ENCODE data around the gene DHODH.
"Not testable (repeated sequence)": the region's sequence is repeated elsewhere in the genome, so short reads cannot be mapped to it uniquely, and the experiment has no call there.

Gene DHODH

DNA sequence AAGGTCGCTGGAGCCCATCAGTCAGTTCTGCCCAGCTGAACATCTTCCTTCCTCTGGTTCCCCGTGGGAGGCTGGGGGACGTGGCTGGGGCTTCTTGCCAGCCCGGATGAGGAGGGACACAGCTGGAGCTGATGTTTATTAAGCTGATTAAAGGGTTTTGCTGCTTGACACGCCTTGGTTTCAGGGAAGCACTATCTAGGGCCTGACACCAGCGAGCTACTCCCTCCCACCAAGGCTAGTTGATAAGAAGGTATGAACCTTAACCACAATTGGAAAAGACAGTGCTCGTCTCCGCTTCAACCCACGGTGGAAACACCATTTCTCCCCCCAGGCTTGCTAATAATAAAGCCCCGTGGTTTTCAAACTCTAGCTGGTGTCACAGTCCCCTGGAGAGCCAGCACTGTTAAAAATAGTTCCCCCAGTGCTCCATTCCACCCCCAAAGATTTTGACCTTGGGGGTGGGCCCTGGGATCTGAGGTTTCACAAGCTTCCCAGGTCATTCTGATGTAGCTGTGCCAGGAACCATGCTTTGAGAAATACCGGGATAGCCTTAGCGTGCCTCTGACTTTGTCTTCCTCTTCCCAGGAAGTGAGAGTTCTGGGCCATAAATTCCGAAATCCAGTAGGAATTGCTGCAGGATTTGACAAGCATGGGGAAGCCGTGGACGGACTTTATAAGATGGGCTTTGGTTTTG is 5.5 kb downstream of the DHODH start:
- no peak for ATAC-seq

DNA sequence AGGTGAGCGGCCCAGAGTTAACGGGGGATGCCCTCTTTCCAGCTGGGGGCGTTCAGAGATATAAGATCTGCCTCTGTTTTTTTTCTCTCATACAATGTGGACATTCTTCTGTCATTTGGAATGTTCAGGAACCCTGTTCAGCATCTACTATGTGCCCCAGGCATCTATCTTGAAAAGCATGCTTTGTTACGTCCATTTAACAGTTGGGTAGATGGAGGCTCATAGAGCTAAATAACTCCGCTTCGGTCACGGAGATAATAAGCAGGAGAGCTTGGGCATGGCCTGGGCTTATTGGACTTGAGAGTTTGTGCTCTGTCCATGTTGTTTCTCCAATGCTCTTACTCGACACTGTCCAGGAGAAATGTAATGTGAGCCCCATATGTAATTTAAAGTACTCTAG is 6.1 kb downstream of the DHODH start:
- ATAC-seq: no peak

DNA sequence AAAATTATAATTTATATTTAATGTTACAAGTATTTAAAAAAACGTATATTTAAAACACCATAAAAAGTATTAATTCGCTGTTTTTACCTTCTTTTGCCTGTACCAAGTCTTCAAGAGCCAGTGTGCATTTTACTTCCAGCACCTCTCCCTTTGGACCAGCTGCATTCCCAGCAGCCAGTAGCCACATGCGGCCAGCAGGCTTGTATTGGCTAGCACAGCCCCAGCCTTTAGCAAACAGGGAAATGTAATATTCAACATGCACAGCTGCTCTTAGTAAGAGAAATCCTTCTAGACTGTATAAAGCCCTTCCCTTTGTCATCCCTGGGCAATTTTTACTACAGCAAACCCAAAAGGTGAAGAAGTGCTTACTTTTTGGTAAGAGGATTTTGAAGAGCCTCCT is 6.6 kb downstream of the DHODH start:
- no peak for ATAC-seq

DNA sequence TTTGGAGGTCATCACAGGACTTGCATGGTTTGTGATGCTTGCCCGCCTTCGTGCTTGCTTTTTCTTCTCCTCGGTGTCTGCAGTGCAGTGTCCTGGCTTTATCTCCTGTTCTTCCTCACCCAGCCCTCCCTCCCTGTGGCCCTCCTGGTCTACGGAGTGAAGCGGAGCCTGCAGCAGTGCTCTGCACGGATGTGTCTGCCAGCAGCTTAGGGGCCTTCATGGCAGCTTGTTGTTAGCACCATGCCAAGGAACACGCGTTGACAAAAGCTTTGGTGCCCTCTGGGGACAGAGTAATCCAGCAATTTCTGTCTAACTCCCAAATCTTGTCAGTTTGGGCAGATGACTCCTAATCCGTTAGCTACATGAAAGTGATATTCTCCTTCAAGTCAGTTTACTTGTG is 9.9 kb downstream of the DHODH start:
- no peak for ATAC-seq

DNA sequence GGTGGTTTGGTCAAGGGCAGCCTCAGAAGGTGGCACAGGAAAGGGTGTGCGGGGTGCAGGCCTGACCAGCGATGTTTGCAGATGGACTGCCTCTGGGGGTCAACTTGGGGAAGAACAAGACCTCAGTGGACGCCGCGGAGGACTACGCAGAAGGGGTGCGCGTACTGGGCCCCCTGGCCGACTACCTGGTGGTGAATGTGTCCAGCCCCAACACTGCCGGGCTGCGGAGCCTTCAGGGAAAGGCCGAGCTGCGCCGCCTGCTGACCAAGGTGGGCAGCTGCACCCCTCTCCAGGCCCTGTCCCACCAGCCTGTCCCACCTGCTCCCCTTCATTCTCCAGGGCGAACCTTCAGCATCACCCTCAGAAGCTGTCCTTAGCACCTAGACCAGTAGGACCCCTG is 12.5 kb downstream of the DHODH start:
- ATAC-seq: no peak

DNA sequence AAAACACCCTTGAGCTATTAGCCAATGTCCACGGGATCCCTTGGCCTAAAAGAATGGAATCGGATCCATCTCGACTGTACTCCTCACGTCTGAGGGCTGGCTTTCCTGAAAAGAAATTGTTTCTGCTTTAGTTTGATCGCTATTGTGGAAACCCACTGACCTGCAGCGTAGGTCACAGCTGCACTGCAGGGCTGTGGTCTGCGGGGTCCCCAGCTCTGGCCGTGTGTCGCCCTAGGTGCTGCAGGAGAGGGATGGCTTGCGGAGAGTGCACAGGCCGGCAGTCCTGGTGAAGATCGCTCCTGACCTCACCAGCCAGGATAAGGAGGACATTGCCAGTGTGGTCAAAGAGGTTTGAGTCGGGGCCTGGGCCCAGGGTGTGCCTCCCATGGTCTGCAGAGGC is 13.6 kb downstream of the DHODH start:
- ATAC-seq: no peak

DNA sequence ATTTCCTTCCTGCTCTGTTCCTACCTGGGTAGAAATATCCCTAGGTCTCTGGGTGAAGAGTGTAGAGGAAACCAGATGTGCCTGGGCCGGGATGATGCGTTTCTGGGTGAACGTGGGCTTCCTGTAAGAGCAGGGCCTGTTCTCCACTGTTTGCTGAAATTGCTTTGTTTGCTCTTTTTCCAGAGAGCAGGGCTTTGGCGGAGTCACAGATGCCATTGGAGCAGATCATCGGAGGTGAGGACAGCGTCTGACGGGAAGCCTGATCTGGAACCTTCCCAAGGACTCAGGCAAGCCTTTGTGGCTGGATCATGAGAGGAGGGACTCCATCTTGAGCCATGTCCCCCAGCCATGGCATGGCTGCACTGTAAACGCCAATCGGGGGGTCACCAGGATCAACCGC is 15.4 kb downstream of the DHODH start:
- ATAC-seq: no peak

DNA sequence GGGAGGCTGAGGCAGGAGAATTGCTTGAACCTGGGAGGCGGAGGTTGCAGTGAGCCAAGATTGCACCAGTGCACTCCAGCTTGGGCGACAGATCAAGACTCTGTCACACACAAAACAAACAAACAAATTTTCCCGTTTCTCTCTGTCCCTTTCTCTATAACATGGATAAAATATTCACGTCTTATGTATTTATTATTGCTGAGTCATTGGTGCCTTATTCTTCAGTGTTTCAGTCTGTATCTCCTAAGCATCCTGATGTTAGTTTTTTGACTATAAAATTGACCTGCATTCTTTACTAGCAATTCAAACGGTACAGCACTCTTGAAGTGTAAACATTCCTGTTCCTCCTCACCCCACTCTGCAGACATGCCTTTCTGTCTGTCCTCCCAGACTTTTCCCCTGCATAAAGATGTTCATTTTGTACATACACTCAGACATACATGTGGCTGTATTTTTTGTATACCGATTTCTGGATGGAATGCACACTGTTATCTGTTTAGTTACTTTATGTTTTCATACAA is 16.4 kb downstream of the DHODH start:
- no peak for ATAC-seq

DNA sequence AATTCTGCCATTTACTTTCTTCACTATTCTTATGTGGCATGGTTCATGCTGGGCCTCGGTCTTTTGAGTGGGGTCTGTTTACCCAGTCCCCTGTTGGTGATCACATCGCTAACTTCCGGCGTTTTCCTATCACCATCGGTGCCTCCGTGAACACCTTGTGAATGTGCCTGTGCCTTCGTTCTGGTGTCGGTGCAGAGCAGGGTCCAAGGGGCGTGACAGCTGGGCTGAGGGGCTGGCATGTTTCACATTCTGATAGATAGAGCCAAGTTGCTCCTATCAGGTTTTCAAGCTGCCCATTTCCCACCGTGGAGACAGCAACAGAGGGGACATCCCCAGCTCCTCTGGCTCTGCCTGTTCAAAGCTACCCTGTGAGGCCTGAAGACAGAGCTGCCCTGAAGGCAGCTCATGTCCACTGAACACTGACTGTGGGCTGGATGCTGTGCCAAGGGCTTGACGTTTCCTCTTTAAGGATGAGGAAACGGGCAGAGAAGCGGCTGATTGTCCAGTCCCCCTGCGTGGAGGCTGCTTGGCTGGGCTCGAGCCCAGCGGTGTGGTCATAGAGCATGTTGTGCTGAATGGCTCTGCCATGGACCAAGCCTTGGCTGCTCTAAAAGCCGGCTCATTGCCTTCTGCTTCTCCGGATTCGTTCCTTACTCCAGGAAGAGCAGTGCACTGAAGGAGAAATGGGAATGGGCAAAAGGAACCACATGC is 17.0 kb downstream of the DHODH start:
- ATAC-seq: no peak

DNA sequence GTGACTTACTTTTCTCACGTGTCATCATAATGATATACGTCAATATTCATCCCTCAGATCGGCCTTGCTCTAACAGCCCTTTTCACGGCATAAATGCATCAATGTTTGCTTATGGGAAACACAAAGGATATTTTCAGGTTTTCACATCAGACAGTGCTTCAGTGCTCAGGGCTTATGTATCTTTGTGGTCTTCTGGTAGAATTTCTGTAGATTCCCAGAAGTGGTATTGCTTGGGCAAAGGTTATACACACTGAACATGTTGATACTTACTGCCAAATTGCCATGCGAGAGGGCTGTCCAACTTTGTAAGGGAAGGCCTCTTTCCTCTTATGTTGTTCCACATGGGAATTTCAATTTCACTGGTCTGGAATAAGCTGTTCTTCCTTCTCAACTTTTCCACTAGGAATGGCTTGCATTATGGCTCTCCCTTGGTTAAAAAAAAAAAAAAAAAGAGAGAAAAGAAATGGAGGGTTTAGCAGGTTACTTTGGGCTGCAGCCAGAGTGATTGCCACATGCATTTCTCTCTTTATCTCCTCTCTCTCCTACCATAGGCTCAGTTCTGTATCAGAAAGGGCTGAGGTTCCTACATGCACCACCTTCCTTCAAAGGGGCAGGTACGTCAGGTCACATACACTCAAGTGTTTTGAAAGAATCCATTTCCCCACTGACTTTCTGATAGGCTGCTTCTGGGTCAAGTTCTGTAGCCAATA is 19.3 kb downstream of the DHODH start:
- ATAC-seq: no peak

DNA sequence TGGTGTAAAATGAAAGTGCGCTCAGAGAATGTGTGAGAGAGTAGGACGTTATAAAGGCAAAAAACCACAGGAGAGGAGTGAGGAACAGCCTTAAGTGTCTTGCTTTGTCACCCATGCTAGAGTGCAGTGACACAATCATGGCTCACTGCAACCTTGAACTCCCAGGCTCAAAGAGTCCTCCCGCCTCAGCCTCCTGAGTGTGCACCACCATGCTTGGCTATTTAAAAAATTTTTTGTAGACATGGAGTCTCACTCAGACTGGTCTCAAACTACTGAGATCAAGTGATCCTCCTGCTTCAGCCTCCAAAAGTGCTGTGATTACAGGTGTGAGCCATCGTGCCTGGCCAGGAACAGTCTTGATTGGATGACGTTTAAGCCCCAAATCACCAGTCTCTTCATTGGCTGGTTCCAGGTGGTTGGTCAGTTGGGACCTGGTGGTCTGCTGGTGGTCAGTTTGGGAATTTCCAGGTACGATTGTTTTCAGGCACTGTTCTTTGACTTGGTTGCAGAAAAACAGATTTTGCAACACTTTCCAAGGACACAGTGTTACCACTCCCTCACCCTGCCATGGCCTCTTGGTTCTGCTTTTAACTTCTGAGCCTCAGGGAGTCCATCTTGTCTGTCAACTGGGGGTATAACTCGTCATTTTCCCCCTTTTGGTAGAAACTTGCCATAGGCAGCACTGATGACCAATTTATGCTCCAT is 21.2 kb downstream of the DHODH start:
- ATAC-seq: no peak

DNA sequence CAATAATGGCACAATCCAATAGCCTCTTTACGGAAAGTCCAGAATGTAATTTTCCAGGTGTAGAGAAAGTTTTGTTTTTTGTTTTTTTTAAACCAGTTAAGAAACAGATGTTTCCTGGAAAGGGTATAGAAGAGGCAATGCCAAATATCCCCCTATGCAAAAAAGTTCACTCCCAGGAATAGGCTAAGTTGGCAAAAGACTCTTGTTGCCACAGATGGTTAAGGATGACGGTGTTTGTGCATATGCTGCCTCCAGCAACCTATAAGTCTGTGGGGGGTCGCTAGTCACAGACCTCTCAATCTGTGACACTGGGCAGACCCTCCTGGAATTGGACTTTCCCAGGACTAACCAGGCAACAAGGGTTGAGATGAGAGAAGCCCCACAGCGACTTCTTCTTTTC is 24.9 kb downstream of the DHODH start:
- no peak for ATAC-seq

DNA sequence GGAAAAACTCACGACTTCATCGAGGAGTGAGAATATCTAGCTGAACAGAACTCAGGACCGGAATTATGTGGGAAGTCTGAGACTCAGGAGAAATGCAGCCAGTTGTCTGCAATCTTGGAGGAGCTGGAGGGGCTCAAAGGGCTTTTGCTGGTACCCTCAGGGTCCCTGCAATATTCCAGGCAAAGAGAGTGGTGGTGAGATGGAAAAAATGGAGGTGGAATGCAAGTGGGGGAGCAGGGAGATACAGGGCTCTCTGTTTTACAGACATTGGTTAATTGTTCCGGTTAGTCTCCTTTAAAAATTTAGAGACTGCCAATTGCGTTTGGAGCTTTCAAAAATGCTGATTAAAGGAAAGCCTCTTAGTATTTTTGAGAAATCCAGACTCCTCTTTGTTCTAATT is 27.6 kb downstream of the DHODH start:
- no peak for ATAC-seq

DNA sequence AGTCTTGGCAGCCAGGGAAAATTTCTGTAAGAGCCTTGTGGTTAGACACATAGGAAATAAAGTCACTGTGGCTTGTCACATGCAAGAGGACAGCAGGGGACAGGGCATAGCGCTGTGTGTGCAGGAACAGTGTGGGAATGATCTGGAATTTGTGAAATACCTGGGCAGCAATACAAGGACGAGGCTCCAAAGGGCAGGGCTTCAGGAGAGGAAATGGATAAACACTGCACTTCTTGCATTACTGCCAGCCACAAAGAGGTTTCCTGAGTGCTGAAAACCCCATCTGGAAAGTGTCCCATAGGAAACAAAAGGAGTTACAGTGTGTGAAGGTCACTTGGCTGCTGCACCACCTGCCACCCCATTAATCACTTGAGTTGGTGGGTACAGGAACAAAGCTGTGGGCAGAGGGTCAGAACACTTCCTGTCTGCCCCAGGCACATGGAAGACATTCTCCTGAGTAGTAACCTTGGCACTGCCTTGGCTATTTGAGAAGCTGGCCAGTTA is 33.7 kb downstream of the DHODH start:
- no peak for ATAC-seq

DNA sequence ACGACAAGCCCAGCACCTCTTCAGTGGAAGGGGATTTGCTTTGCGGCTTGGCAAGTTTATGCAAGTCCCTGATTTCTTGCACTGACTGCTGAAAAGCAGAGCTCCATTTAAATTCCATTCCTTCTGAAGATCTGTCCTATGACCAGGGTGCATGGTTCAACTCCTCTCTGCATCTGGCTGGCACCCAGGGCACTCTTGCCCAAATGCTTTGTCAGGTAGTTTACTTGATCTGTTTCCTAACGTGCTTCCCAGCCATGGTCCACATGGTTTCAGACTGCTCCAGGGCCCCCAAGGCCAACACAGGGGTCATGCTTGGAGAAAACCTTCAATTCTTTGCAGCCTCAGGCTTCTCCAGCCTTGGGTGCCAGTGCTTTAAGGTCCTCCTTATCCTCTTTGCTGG is 34.5 kb downstream of the DHODH start:
- ATAC-seq: no peak

DNA sequence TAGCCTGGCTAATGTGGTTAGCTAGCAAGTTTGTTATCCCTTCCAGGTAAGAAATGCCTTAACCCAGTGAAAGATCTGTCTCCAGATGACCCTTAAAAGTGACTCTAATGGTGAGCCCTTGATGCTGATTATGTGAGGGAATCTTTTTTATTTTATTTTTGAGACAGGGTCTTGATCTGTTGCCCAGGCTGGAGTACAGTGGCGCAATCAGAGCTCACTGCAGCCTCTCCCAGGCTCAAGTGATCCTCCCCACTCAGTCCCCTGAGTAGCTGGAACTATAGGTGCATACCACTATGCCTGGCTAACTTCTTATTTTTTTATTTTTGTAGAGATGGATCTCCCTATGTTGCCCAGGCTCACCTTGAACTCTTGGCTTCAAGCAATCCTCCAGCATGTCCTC is 35.0 kb downstream of the DHODH start:
- no peak for ATAC-seq

DNA sequence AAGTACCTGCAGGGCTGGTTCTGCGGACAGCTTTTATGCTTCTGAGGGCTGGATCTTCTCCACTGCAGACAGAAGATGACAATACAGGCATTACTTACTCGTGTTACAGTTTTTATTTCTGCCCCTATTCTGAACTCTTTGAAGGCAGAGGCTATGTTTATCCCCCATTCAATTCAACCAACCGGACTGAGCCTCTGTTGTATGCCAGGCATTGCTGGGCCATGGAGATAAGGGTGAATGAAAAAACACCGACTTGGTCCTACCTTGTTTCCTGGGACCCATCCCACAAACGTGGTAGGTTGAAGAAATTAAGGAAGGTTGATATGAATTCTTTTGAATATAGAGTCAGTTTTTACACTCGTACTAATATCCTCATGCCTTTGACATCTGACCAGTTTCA is 35.8 kb downstream of the DHODH start:
- ATAC-seq: no peak

DNA sequence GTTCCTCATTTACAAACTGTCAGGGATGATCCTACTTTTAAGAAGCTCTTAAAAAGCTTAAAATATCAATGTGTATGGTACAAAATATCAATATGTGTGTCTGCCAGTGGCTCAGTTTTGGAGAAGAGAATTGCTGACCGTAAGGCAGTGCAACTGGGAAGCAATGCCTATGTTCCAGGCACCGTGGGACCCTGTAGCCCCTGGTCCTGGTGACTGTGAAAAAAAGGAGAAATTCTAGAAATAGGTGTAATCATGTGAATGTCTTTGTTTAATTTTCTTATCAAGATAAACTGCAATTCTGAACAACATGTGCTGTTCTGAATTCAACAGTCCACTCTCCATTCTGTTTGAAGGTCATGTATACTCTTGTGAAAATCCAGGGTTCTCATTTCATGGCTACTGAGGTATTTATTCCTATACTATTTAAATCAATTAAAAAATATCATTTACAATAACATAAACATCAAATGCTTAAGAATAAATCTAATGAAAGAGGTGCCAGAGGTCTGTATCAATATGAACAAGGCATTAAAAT is 36.3 kb downstream of the DHODH start:
- ATAC-seq: no peak

DNA sequence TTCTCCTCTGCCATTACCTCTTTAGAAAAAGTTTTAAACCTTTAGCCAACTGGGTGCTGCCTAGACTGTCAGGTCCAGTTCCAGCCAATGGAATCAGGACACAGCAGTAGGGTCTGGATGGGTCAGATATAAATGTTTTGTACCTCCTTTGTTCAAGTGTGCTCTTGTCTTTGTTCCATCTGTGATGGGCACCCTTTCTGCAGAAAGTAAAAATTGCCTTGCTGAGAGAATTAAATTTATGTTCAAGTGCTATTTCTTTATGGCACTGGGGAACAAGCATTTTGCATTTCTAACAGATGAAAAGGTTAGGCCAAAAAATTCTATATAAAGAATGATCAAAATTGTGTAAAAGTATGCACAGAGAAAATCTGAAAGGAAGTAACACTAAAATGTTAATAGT is 40.6 kb downstream of the DHODH start:
- ATAC-seq: no peak

DNA sequence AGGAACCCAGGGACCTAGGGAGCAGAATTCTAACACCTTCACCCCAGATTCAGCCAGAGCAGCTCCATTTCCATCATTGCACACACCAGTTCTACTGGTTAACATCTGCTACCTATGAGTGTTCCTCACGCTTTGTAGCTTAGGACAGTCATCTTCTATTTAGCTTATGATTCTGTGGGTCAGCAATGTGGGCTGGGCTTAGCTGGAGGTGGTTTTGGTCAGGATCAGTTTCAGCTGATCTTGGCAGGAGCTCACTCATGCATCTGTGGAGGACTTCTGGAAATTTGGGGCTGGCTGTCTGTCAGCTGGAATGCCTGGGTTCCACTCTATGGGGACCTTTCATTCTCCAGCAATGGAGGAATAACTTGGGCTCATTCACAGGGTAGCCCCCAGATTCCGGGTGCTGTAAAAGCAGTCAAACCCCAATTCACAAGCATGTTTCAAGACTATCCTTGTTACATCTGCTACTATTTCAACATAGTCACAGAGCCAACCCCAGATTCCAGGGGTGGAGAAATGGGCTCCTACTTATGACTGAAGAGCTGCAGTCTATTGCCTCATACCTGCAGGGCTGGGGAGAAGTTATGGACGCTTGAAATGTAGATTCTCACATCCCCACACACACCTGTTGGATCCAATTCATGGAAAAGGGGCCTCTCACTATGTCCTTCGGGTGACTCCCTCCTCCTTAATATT is 42.4 kb downstream of the DHODH start:
- no peak for ATAC-seq

DNA sequence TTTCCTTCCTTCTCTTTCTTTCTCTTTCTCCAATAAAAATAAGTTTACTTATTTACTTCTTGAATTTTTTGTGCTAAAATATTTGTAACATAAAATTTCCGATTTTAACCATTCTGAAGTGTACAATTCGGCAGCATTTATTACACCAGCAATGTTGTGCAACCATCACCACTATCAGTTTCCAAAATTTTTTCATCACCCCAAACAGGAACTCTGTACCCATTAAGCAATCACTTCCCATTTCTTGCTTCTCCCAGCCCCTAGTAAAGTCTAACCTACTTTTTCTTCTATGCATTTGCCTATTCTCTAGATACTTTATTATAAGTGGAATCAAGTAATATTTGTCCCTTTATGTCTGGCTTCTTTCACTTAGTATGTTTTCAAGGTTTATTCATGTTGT is 43.3 kb downstream of the DHODH start:
- ATAC-seq: no peak

DNA sequence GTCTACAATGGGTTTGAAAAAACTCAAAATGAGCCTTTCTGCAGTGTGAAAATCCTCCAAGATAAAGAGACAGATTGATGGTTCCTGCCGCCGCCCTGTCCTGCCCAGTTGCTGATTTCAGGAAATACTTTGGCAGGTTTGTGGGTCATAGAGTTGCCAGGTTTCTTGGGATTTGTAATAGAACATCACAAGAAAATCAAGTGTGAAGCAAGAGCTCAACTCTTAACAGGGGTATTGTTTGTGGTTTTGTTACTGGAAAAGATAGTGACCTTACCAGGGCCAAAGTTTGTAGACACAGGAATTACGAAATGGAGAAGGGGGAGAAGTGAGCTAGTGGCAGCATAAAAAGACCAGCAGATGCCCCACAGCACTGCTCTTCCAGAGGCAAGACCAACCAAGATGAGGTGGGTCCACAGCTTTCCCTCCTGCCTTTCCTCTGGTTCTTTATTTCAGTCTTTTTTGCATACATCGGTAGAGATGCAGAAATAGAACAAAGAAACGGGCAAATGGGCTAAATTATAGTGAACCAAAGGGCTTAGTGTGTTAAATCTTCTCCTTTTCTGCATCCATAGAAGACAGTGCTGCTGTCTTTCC is 45.8 kb downstream of the DHODH start, which contains the start of gene HP:
Gene HP (plus strand): TSS at position 252 of the 594 bp plus-strand sequence. CDS start 148 bp downstream, at position 400.
- ATAC-seq: not testable (repeated sequence)

All from activated CD4-positive, CD25-positive, alpha-beta regulatory T cell treated with anti-CD3 and anti-CD28 coated beads, Interleukin-2, amount 50 U/mL, for 24 hours (primary cell).